GM23338 (cell line): ENCODE data around the gene HABP4.

Experiments
- EZH2 ChIP-seq: fragments of 200-600 bp; sonication (generic); IDR thresholded peaks from one replicate; pipeline ENCODE4 v1.8.0; 2017; ENCODE audit warnings: antibody characterized with exemption, mild to moderate bottlenecking, low read depth; ENCODE audit not compliant: unreplicated experiment
- EZH2phosphoT487 ChIP-seq: fragments of 200-600 bp; sonication (generic); IDR thresholded peaks from one replicate; pipeline ENCODE4 v1.8.1; 2018; ENCODE audit warnings: antibody characterized with exemption; ENCODE audit not compliant: unreplicated experiment
- NANOG ChIP-seq: IDR thresholded peaks from 2 replicates; pipeline ENCODE4 v1.6.1; 2016; ENCODE audit warnings: antibody characterized with exemption, borderline replicate concordance
- POLR2AphosphoS5 ChIP-seq: IDR thresholded peaks from 2 replicates; pipeline ENCODE4 v1.6.1; 2016; ENCODE audit warnings: antibody characterized with exemption, low read depth
- ZNF114 ChIP-seq: fragments of 250-450 bp; sonication (Bioruptor Pico); IDR thresholded peaks from 2 replicates; pipeline ENCODE4 v1.5.0; 2020; ENCODE audit warnings: mild to moderate bottlenecking, moderate library complexity
- TF ChIP-seq, protein P1 (sequence below), 2 experiments: fragments of 200-600 bp in 1 of 2; sonication (generic) in 1 of 2; conservative IDR thresholded peaks; 2 replicates each; pipeline versions ENCODE4 v1.5.1 to v1.6.1; 2016 to 2017; ENCODE audit warnings: antibody characterized with exemption in 2 of 2, low read depth in 2 of 2, mild to moderate bottlenecking in 2 of 2, moderate library complexity in 1 of 2
- TF ChIP-seq, protein P2 (sequence below): IDR thresholded peaks from one replicate; pipeline ENCODE4 v1.6.1; 2018; ENCODE audit warnings: antibody characterized with exemption; ENCODE audit not compliant: unreplicated experiment

DNA sequence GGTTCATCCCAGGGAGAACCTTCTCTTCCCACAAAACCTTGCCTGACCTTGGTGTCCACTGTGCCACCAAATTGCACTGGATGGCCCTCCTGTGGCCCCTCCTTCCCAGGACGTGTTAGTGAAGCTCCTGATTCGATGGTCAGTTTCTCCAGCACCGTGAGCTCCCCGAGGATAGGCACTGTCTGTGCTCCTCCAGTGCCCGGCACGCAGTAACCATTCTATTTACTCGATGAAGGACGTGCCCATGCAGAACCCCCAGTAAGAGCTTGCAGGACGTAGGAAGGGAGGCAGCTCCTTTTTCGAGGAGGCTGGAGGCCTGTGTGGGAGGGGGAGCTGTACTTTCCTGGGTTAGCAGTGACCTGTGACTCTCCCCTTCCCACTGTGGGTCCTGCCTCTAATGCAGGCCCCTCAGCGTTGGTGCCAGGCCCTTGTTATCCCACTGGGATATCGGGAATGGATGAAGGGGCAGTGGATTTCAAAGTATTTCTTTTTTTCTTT lies 39.6 kb downstream of the HABP4 start:
- no peak for TF ChIP-seq POLR2AphosphoS5
- TF ChIP-seq, protein P1, sequence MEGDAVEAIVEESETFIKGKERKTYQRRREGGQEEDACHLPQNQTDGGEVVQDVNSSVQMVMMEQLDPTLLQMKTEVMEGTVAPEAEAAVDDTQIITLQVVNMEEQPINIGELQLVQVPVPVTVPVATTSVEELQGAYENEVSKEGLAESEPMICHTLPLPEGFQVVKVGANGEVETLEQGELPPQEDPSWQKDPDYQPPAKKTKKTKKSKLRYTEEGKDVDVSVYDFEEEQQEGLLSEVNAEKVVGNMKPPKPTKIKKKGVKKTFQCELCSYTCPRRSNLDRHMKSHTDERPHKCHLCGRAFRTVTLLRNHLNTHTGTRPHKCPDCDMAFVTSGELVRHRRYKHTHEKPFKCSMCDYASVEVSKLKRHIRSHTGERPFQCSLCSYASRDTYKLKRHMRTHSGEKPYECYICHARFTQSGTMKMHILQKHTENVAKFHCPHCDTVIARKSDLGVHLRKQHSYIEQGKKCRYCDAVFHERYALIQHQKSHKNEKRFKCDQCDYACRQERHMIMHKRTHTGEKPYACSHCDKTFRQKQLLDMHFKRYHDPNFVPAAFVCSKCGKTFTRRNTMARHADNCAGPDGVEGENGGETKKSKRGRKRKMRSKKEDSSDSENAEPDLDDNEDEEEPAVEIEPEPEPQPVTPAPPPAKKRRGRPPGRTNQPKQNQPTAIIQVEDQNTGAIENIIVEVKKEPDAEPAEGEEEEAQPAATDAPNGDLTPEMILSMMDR (conservative IDR thresholded peaks at IDR 0.05; ENCODE audit: low read depth in 2 of 2), result no peak
- no peak for TF ChIP-seq EZH2
- no peak for TF ChIP-seq ZNF114 (CRISPR knock-in tag)
- TF ChIP-seq EZH2phosphoT487, result no peak
- TF ChIP-seq, protein P2, sequence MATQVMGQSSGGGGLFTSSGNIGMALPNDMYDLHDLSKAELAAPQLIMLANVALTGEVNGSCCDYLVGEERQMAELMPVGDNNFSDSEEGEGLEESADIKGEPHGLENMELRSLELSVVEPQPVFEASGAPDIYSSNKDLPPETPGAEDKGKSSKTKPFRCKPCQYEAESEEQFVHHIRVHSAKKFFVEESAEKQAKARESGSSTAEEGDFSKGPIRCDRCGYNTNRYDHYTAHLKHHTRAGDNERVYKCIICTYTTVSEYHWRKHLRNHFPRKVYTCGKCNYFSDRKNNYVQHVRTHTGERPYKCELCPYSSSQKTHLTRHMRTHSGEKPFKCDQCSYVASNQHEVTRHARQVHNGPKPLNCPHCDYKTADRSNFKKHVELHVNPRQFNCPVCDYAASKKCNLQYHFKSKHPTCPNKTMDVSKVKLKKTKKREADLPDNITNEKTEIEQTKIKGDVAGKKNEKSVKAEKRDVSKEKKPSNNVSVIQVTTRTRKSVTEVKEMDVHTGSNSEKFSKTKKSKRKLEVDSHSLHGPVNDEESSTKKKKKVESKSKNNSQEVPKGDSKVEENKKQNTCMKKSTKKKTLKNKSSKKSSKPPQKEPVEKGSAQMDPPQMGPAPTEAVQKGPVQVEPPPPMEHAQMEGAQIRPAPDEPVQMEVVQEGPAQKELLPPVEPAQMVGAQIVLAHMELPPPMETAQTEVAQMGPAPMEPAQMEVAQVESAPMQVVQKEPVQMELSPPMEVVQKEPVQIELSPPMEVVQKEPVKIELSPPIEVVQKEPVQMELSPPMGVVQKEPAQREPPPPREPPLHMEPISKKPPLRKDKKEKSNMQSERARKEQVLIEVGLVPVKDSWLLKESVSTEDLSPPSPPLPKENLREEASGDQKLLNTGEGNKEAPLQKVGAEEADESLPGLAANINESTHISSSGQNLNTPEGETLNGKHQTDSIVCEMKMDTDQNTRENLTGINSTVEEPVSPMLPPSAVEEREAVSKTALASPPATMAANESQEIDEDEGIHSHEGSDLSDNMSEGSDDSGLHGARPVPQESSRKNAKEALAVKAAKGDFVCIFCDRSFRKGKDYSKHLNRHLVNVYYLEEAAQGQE, result no peak
- no peak for TF ChIP-seq NANOG
